ENCODE data around the gene CTXN1.

CTXN1 gene

DNA sequence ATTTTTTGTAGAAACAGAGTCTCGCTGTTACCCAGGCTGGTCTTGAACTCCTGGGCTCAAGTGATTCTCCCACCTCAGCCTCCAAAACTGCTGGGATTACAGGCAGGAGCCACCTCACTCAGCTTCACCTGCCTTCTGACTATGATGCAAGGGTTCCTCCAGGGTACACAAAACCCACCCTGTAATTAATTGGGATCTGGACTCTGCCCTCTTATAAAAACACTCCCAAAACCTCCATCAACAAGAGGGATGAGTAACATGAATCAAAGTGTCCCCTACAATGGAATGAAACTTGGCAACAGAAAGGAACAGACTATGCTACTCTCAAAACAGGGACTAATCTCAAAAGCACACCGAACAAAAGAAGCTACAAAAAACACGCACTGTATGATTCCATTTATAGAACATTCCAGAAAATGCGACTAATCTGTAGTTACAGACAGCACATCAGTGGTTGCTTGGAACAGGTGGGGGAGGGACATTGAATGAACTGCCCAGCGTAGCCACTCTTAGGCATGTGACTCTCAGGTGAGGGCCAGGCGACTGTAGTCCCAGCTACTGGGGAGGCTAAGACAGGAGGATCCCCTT, 48.6 kb downstream of the CTXN1 start:
- DNase-seq (ENCODE audit: low spot score), result no peak
- no peak for FAIRE-seq

DNA sequence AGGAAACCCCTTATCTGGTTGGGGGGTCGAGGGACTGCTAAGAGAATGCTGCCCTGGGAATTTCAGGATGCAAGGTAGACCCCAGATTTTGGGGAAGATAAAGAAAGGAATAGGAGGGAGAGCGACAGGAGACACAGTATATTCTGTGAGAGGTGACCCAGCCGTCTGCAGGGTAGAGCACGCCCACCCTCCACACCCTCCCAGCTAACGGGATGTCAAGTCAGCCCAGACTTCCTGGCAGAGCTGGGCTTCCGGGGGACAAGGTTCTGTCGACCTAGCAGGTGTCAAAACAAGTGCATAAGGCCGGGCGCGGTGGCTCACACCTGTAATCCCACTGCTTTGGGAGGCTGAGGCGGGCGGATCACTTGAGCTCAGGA, 51.0 kb downstream of the CTXN1 start:
- no peak for FAIRE-seq

More for the DNA sequence above, 51.0 kb downstream of the CTXN1 start:
- DNase-seq (ENCODE audit: low spot score), result no peak
